Raji (cell line): ENCODE measurements around the gene ZNF155.

Experiments used
- POLR2A ChIP-seq: IDR thresholded peaks from 2 replicates; pipeline ENCODE4 v1.6.1; 2011; ENCODE audit warnings: low read depth, low read length, control low read depth; ENCODE audit not compliant: insufficient read depth

Gene ZNF155

DNA sequence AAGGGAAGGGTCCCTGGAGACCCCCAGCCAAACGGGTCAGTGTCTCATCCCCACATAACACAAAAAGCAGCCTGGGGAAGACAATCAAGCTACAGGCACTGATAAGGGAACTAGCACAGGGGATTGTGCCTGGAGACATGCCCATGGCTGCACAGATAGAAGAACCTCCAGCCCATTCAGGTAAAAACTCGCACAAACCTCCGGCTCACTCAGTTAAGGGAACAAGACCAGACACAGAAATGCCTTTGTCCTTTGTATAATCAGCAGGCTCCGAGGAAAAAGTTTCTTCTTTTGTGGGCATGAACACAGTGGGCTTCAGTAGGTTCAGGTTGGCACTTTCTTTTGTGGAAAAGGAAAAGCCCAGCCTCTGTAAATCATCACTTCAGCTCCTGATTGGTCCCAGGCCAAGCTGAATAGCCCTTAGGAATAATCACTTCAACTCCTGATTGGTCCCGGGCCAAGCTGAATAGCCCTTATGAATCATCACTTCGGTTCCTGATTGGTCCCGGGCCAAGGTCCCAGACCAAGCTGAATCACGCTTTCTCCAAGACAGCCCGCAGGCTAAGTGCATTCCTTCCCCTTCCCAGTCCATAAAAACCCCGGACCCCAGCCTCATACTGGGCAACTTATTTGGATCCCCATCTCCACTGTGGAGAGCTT lies 13.8 kb downstream of the ZNF155 start:
- TF ChIP-seq POLR2A: no peak

- no peak for TF ChIP-seq POLR2A
Observed at GRCh38 chr19:44002212-44002565, 18.2 kb downstream of the ZNF155 start.

DNA sequence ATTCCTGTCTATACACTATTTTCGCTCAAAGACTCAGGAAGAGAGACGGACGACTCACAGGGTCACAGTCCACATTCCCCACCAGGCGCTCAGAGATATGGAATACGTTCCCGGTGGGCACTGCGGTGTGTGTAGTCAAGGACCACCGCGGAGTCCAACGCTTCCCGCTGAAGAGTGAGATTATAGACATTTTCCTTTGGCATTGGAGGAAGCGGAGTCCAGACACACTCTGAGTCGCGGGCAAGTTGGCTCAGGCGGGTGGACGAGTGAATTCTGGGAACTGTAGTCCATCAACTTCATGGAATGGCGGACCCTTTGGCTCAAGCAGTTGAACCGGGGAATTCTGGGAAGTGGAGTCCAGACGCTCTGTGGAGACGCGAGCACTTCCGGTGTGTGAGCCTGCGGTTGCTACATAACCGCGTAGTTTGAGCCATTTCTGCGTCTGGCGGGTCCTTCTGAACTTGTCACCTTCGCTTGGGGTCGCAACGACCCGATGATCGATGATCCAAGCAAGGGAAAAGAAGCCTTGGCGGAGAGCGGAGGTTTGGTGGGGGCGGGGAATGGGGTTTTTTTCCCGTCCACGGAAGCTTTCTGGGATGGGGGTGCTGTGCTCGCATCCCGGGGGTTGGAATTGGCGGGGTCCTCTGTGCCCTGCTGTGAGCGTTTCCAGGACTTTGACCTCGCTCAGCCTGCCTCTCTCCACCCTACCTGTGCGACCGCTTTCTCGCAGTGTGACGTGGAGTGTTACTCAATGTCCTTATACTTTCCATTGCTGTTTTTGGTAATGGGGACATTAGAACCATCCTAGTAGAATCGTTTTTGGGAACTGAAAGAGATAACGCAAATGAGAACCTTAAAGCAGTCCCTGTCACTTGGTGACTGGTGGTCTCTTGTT lies 18.8 kb downstream of the ZNF155 start, which contains the start of gene ZNF230:
TSS of gene ZNF230 (plus strand) at position 392 of the 895 bp plus-strand sequence. CDS start 4,122 bp downstream, outside the sequence.
- TF ChIP-seq POLR2A: no peak

- TF ChIP-seq POLR2A: no peak
Observed at GRCh38 chr19:44003461-44004009, 19.5 kb downstream of the ZNF155 start.

- no peak for TF ChIP-seq POLR2A
Observed at GRCh38 chr19:44005973-44006372, 22.0 kb downstream of the ZNF155 start.

DNA sequence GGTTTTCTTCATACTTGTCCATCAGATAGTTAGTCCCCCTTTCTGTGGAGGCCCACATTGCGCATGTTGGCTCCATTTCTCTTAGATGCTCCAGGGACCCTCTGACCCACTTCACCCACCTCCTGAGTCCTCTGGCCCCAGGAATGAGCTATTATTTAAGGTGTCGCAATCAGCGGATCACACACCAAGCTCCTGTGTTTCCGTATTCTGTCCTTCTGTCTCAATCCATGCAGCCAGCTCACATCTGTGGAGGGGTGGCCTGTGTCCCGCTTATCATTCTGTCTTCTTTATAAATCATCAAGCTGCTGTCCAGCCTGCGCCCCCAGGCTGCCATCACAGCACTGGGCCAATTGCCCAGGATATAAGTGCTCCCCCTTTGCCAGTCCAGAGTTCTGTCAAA lies 23.5 kb downstream of the ZNF155 start:
- TF ChIP-seq POLR2A: no peak

DNA sequence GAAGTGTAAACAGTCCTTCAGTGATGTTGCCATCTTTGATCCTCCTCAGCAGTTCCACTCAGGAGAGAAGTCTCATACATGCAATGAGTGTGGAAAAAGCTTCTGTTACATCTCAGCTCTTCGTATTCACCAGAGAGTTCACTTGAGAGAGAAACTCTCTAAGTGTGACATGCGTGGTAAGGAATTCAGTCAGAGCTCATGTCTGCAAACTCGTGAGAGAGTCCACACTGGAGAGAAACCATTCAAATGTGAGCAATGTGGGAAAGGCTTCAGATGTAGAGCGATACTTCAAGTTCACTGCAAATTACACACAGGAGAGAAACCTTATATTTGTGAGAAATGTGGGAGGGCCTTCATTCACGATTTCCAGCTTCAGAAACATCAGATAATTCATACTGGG lies 26.5 kb downstream of the ZNF155 start:
- TF ChIP-seq POLR2A: no peak

GRCh38 chr19:44019498-44019897 lies 35.5 kb downstream of the ZNF155 start:
- no peak for TF ChIP-seq POLR2A

GRCh38 chr19:44021221-44021620 lies 37.2 kb downstream of the ZNF155 start:
- TF ChIP-seq POLR2A: no peak

DNA sequence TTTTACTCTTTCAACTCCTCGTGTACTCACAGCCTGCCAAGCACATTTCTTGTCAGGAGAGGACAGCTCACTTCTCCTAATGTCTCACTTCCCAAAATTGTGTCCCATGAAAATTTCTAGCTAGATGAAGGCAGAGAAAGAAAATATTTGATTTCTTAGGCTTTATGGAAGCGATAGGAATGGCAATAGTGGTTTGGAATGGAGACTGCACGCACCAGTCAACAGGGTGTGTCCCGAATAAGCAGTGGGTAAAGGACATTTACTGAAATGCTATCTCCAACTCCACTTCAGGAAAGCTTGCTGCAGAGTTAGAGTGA lies 40.9 kb downstream of the ZNF155 start:
- no peak for TF ChIP-seq POLR2A

DNA sequence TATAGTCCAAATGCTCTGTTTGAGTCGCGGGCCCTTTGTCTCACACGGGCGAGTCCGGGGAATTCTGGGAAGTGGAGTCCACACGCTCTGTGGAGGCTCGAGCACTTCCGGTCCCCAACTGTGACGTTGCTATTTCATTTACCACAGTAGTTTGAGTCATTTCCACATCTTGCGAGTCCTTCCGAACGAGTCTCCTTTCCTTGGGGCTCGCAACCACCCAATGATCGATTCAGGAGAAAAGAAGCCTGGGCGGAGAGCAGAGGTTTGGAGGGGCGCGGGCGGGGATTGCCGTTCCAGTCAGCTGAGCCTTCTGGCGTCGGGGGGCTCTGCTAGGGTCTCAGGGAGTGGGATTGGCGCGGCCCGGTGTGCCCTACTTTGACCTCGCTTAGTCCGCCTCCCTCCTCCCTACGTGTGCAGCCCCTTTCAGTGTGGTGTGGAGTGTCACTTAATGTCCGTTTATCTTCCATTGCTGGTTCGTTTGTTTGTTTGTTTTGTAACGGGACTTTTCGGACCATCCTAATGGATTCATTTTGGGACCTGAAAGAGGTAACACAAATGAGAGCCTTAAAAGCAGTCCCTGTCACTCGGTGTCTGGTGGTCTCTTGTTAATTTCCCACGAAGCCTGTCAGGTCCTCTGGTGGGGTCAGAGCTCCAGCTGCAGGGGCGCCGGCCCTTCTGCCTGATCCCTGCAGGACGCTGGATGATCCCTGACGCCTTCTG lies 41.4 kb downstream of the ZNF155 start, which contains the start of gene ZNF222:
TSS of gene ZNF222 (plus strand) at position 163 of the 720 bp plus-strand sequence. CDS start at position 221, 58 bp downstream.
- no peak for TF ChIP-seq POLR2A

- no peak for TF ChIP-seq POLR2A
Observed at GRCh38 chr19:44026622-44027021, 42.6 kb downstream of the ZNF155 start.

- TF ChIP-seq POLR2A: no peak
Observed at GRCh38 chr19:44032001-44032610, 48.1 kb downstream of the ZNF155 start.

- no peak for TF ChIP-seq POLR2A
Observed at GRCh38 chr19:44042147-44042546, 58.2 kb downstream of the ZNF155 start.
